HepG2 (cell line): ENCODE measurements around the gene SEC24D. TPM values are rescaled to one million over a fixed set of nuclear protein-coding genes. Genes with fewer than 3 reads are reported as not detected.

Experiments used
- CENPX ChIP-seq: sonication (generic); formaldehyde crosslinking; IDR thresholded peaks from 2 replicates; pipeline ENCODE4 v1.9.0; 2021; ENCODE audit warnings: mild to moderate bottlenecking, missing genetic modification reagents, moderate library complexity
- ELF3 ChIP-seq: IDR thresholded peaks from 2 replicates; pipeline ENCODE4 v1.6.1; 2016; ENCODE audit warnings: missing genetic modification reagents, missing compliant biosample characterization
- NAIF1 ChIP-seq: sonication (generic); formaldehyde crosslinking; IDR thresholded peaks from 2 replicates; pipeline ENCODE4 v1.5.0; 2020; ENCODE audit warnings: mild to moderate bottlenecking, missing genetic modification reagents, borderline replicate concordance
- NCOA1 ChIP-seq: sonication (generic); formaldehyde crosslinking; IDR thresholded peaks from 2 replicates; pipeline ENCODE4 v1.9.0; 2021; ENCODE audit warnings: missing genetic modification reagents
- PTBP1 ChIP-seq: fragments of 200-400 bp; formaldehyde crosslinking; IDR thresholded peaks from 2 replicates; pipeline ENCODE4 v1.6.1; 2018; ENCODE audit warnings: low read length, low read depth; ENCODE audit not compliant: poor library complexity, severe bottlenecking
- ZNF335 ChIP-seq: sonication (generic); formaldehyde crosslinking; IDR thresholded peaks from 2 replicates; pipeline ENCODE4 v1.4.0; 2020; ENCODE audit warnings: missing genetic modification reagents
- ZNF589 ChIP-seq: sonication (generic); formaldehyde crosslinking; conservative IDR thresholded peaks from 2 replicates; pipeline ENCODE4 v1.8.0; 2022; ENCODE audit warnings: mild to moderate bottlenecking, moderate library complexity, missing genetic modification reagents
- ZNF709 ChIP-seq: sonication (generic); formaldehyde crosslinking; IDR thresholded peaks from 2 replicates; pipeline ENCODE4 v1.5.0; 2020; ENCODE audit warnings: mild to moderate bottlenecking, missing genetic modification reagents
- ZNF816 ChIP-seq: sonication (generic); formaldehyde crosslinking; IDR thresholded peaks from 2 replicates; pipeline ENCODE4 v1.8.0; 2022; ENCODE audit warnings: missing genetic modification reagents, mild to moderate bottlenecking, borderline replicate concordance
- ZSCAN9 ChIP-seq: IDR thresholded peaks from 2 replicates; pipeline ENCODE4 v1.6.1; 2016; ENCODE audit warnings: borderline replicate concordance
- polyA plus RNA-seq, 8 experiments: library from polyadenylated mRNA; depleted of rRNA in 3 of 8; stranded (reverse) in 7 of 8; unstranded in 1 of 8; fragments of >200 nt; fragmentation: Illumina TruSeq in 4 of 8; extraction: Trizol in 4 of 8; gene quantifications; 2 replicates each; pipeline versions ENCODE4 v1.2.1 to v1.2.3, GENCODE V29; 2011 to 2016; ENCODE audit warnings: low read depth in 4 of 8, missing spikeins in 1 of 8, mixed read lengths in 1 of 8; ENCODE audit not compliant: insufficient read depth in 1 of 8
- total RNA-seq, 5 experiments: library from RNA; depleted of rRNA; stranded (reverse); fragments of >200 nt; fragmentation: Illumina TruSeq; extraction: Trizol; gene quantifications; 2 replicates each; pipeline ENCODE4 v1.2.3, GENCODE V29; 2016; ENCODE audit warnings: low read depth in 1 of 5
- TF ChIP-seq, protein P1 (sequence below): sonication (generic); formaldehyde crosslinking; IDR thresholded peaks from 2 replicates; pipeline ENCODE4 v1.9.0; 2022; ENCODE audit warnings: missing genetic modification reagents, mild to moderate bottlenecking, borderline replicate concordance
- TF ChIP-seq, protein P2 (sequence below): sonication (generic); formaldehyde crosslinking; IDR thresholded peaks from 2 replicates; pipeline ENCODE4 v1.5.0; 2020; ENCODE audit warnings: missing genetic modification reagents
- TF ChIP-seq, protein P3 (sequence below): fragments of 450-650 bp; IDR thresholded peaks from 2 replicates; pipeline ENCODE4 v1.6.1; 2017
- TF ChIP-seq, protein P4 (sequence below): sonication (generic); formaldehyde crosslinking; IDR thresholded peaks from 2 replicates; pipeline ENCODE4 v1.5.1; 2020; ENCODE audit warnings: missing genetic modification reagents, mild to moderate bottlenecking, borderline replicate concordance
- TF ChIP-seq, protein P5 (sequence below): sonication (generic); formaldehyde crosslinking; IDR thresholded peaks from 2 replicates; pipeline ENCODE4 v1.4.0; 2020; ENCODE audit warnings: mild to moderate bottlenecking, missing genetic modification reagents
- TF ChIP-seq, protein P6 (sequence below): sonication (generic); formaldehyde crosslinking; IDR thresholded peaks from 2 replicates; pipeline ENCODE4 v1.4.0; 2020; ENCODE audit warnings: missing genetic modification reagents
- TF ChIP-seq, protein P7 (sequence below): sonication (generic); formaldehyde crosslinking; IDR thresholded peaks from 2 replicates; pipeline ENCODE4 v1.4.0; 2020; ENCODE audit warnings: missing genetic modification reagents

Gene SEC24D
- total and polyA plus RNA-seq, 2 of the 13 experiments (the other 11 are each of a cell fraction or from before 2014, with no cell fraction given): 30.0 to 51.1 TPM

DNA sequence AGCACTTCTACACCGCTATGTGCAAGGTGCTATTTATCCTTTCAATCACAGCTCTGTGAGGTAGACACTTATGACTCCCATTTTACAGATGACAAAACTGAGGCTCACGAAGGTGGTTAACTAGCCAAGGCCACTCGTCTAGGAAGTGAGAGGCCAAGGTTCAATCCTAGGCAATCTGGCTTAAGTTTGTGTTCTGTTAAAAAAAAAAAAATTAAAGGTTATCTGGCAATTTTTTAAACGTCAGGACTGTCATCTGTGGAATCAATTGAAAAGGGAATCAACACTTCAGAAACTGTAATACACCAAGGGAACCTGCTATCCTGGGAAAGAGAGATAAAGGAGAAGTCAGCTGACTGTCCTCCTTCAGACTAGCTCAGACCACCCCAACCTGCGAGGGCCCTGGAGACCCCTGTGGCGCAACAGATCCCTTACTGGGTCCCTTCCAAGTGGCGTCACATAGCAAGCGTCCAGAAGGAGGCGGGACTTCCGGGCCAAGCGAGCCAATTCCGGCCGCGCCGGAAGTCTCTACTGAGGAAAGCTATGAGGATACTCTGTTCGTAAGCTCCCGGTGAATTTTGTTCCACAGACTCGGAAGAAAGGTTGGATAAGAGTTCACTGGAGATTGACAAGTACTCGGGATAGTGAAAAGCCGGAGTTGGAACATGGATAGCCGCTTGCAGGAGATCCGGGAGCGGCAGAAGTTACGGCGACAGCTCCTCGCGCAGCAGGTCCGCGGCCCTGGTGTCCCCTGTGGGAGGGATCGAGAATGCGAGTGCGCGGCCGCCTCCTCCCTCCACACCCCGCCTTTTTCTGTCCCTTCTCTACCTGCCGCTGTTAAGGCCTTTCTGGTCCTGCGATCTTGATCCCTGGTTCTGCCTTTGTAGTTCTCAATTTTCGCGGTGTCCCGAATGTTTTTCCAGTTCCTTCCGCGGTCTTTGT lies 150.8 kb downstream of the SEC24D start, which contains the start of gene METTL14 (continued):
- TF ChIP-seq, protein P1, sequence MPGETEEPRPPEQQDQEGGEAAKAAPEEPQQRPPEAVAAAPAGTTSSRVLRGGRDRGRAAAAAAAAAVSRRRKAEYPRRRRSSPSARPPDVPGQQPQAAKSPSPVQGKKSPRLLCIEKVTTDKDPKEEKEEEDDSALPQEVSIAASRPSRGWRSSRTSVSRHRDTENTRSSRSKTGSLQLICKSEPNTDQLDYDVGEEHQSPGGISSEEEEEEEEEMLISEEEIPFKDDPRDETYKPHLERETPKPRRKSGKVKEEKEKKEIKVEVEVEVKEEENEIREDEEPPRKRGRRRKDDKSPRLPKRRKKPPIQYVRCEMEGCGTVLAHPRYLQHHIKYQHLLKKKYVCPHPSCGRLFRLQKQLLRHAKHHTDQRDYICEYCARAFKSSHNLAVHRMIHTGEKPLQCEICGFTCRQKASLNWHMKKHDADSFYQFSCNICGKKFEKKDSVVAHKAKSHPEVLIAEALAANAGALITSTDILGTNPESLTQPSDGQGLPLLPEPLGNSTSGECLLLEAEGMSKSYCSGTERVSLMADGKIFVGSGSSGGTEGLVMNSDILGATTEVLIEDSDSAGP (CRISPR knock-in tag): peak; percentile 70; the same call in 1 of the 2 replicates
- TF ChIP-seq ZNF816 (CRISPR knock-in tag) (0 out of 2 replicates have a peak, but pooled peaks have one; percentile 70), PTBP1 (no peak), NAIF1 (CRISPR knock-in tag) (0 out of 2 replicates have a peak, but pooled peaks have one; percentile 32), NCOA1 (peak; percentile 66; the same call in 1 of the 2 replicates), CENPX (CRISPR knock-in tag) (no peak), ZNF709 (CRISPR knock-in tag) (0 out of 2 replicates have a peak, but pooled peaks have one; percentile 25), ZNF335 (CRISPR knock-in tag) (peak; percentile 84; the same call in 1 of the 2 replicates), ZNF589 (CRISPR knock-in tag) (no peak), ZSCAN9 (CRISPR knock-in tag) (peak; percentile 66; the same call in 1 of the 2 replicates), ELF3 (CRISPR knock-in tag) (no peak)
- TF ChIP-seq, protein P2, sequence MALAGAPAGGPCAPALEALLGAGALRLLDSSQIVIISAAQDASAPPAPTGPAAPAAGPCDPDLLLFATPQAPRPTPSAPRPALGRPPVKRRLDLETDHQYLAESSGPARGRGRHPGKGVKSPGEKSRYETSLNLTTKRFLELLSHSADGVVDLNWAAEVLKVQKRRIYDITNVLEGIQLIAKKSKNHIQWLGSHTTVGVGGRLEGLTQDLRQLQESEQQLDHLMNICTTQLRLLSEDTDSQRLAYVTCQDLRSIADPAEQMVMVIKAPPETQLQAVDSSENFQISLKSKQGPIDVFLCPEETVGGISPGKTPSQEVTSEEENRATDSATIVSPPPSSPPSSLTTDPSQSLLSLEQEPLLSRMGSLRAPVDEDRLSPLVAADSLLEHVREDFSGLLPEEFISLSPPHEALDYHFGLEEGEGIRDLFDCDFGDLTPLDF: peak; percentile 49; the same call in 1 of the 2 replicates
- TF ChIP-seq, protein P3, sequence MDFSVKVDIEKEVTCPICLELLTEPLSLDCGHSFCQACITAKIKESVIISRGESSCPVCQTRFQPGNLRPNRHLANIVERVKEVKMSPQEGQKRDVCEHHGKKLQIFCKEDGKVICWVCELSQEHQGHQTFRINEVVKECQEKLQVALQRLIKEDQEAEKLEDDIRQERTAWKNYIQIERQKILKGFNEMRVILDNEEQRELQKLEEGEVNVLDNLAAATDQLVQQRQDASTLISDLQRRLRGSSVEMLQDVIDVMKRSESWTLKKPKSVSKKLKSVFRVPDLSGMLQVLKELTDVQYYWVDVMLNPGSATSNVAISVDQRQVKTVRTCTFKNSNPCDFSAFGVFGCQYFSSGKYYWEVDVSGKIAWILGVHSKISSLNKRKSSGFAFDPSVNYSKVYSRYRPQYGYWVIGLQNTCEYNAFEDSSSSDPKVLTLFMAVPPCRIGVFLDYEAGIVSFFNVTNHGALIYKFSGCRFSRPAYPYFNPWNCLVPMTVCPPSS: no peak
- TF ChIP-seq, protein P4, sequence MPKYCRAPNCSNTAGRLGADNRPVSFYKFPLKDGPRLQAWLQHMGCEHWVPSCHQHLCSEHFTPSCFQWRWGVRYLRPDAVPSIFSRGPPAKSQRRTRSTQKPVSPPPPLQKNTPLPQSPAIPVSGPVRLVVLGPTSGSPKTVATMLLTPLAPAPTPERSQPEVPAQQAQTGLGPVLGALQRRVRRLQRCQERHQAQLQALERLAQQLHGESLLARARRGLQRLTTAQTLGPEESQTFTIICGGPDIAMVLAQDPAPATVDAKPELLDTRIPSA: no peak
- TF ChIP-seq, protein P5, sequence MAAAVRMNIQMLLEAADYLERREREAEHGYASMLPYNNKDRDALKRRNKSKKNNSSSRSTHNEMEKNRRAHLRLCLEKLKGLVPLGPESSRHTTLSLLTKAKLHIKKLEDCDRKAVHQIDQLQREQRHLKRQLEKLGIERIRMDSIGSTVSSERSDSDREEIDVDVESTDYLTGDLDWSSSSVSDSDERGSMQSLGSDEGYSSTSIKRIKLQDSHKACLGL (CRISPR knock-in tag): no peak
- TF ChIP-seq, protein P6, sequence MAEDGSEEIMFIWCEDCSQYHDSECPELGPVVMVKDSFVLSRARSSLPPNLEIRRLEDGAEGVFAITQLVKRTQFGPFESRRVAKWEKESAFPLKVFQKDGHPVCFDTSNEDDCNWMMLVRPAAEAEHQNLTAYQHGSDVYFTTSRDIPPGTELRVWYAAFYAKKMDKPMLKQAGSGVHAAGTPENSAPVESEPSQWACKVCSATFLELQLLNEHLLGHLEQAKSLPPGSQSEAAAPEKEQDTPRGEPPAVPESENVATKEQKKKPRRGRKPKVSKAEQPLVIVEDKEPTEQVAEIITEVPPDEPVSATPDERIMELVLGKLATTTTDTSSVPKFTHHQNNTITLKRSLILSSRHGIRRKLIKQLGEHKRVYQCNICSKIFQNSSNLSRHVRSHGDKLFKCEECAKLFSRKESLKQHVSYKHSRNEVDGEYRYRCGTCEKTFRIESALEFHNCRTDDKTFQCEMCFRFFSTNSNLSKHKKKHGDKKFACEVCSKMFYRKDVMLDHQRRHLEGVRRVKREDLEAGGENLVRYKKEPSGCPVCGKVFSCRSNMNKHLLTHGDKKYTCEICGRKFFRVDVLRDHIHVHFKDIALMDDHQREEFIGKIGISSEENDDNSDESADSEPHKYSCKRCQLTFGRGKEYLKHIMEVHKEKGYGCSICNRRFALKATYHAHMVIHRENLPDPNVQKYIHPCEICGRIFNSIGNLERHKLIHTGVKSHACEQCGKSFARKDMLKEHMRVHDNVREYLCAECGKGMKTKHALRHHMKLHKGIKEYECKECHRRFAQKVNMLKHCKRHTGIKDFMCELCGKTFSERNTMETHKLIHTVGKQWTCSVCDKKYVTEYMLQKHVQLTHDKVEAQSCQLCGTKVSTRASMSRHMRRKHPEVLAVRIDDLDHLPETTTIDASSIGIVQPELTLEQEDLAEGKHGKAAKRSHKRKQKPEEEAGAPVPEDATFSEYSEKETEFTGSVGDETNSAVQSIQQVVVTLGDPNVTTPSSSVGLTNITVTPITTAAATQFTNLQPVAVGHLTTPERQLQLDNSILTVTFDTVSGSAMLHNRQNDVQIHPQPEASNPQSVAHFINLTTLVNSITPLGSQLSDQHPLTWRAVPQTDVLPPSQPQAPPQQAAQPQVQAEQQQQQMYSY: peak; percentile 48; the same call in 1 of the 2 replicates
- TF ChIP-seq, protein P7, sequence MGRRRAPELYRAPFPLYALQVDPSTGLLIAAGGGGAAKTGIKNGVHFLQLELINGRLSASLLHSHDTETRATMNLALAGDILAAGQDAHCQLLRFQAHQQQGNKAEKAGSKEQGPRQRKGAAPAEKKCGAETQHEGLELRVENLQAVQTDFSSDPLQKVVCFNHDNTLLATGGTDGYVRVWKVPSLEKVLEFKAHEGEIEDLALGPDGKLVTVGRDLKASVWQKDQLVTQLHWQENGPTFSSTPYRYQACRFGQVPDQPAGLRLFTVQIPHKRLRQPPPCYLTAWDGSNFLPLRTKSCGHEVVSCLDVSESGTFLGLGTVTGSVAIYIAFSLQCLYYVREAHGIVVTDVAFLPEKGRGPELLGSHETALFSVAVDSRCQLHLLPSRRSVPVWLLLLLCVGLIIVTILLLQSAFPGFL: no peak
